HCT116 (cell line): ENCODE measurements around the gene BNC2. TPM values are rescaled to one million over a fixed set of nuclear protein-coding genes. Genes with fewer than 3 reads are reported as not detected.

Experiments
- ATAC-seq: fragments of 200-7000 bp; cut with Tn5 transposase; 2 replicates; pipeline ENCODE4 v1.9.1; 2020; ENCODE audit warnings: mild to moderate bottlenecking, moderate library complexity
- BruUV-seq: library from RNA; stranded (reverse); fragments of 400-500 nt; replicated peaks from 2 replicates; lab custom pipeline; 2021; lab: Mats Ljungman, UMichigan
- CTCF ChIA-PET: fragments of 300-600 bp; sonication (Branson Sonifier 250); formaldehyde crosslinking; loops from one replicate; lab custom pipeline; 2021; ENCODE audit warnings: antibody characterized with exemption; lab: Charles Lee
- POLR2A ChIA-PET: fragments of 300-600, 350-600 bp; sonication (Branson Sonifier 250); formaldehyde crosslinking; loops from one replicate; lab custom pipeline; 2021; ENCODE audit warnings: antibody characterized with exemption; lab: Charles Lee
- RAD21 ChIA-PET, 2 experiments: fragments of 300-600 bp; sonication (Branson Sonifier 250); formaldehyde crosslinking; loops; one replicate each; lab custom pipeline; 2023; ENCODE audit warnings: low total read pairs in 2 of 2; ENCODE audit not compliant: uncharacterized antibody in 2 of 2, unreplicated experiment in 2 of 2, low non-redundant PET in 1 of 2; lab: Charles Lee
- DNase-seq: peaks from one replicate; pipeline ENCODE4 v3.0.0-alpha.2; 2010; ENCODE audit warnings: low read depth, low spot score
- H2AFZ ChIP-seq: fragments of 200-600 bp; shearing (Covaris generic), sonication (generic); 2 replicates; pipeline ENCODE4 v1.6.1; 2017; ENCODE audit warnings: low read depth, mixed run types, mixed read lengths, antibody characterized with exemption, low read length; ENCODE audit not compliant: poor library complexity, severe bottlenecking
- H3K27ac ChIP-seq: 2 replicates; pipeline ENCODE4 v1.5.1; 2012; ENCODE audit warnings: low read depth, low read length
- H3K27me3 ChIP-seq: fragments of 200-600 bp; sonication (generic); 2 replicates; pipeline ENCODE4 v1.6.1; 2016; ENCODE audit warnings: mixed run types, low read length, mixed read lengths; ENCODE audit not compliant: insufficient read depth
- H3K36me3 ChIP-seq, 2 experiments: fragments of 200-500 bp in 1 of 2; fragments of 200-600 bp in 1 of 2; sonication (Bioruptor generic) in 1 of 2; sonication (generic) in 1 of 2; 2 replicates each; pipeline versions ENCODE4 v1.5.1 to v1.6.1; 2014 to 2016; ENCODE audit warnings: low read length in 2 of 2, inconsistent platforms in 1 of 2, mixed read lengths in 1 of 2, mixed run types in 1 of 2; ENCODE audit not compliant: insufficient read depth in 2 of 2, control insufficient read depth in 1 of 2
- H3K4me1 ChIP-seq, 2 experiments: fragments of 200-600 bp in 1 of 2; sonication (generic) in 1 of 2; 2 replicates each; pipeline versions ENCODE4 v1.5.1 to v1.6.1; 2012 to 2017; ENCODE audit warnings: low read length in 2 of 2, inconsistent platforms in 1 of 2, mild to moderate bottlenecking in 1 of 2, mixed read lengths in 1 of 2, mixed run types in 1 of 2, moderate library complexity in 1 of 2; ENCODE audit not compliant: insufficient read depth in 2 of 2, control insufficient read depth in 1 of 2
- H3K4me2 ChIP-seq: fragments of 200-600 bp; sonication (generic); 2 replicates; pipeline ENCODE4 v1.6.1; 2017; ENCODE audit warnings: mixed run types, low read length, mixed read lengths
- H3K4me3 ChIP-seq, 2 experiments: fragments of 200-600 bp in 1 of 2; sonication (generic) in 1 of 2; replicated peaks in 1 of 2; 2 replicates each; pipeline ENCODE4 v1.5.1; 2011 to 2016; ENCODE audit warnings: low read length in 2 of 2, control low read depth in 1 of 2, low read depth in 1 of 2, mild to moderate bottlenecking in 1 of 2, mixed read lengths in 1 of 2, mixed run types in 1 of 2
- H3K79me2 ChIP-seq: fragments of 200-600 bp; sonication (generic); 2 replicates; pipeline ENCODE4 v1.6.1; 2017; ENCODE audit warnings: mild to moderate bottlenecking, mixed run types, low read length, moderate library complexity, mixed read lengths; ENCODE audit not compliant: insufficient read depth
- H3K9ac ChIP-seq: fragments of 200-600 bp; sonication (generic); 2 replicates; pipeline ENCODE4 v1.6.1; 2016; ENCODE audit warnings: low read length, mixed read lengths
- H3K9me2 ChIP-seq: fragments of 200-600 bp; sonication (generic), shearing (Covaris generic); 2 replicates; pipeline ENCODE4 v1.6.1; 2017; ENCODE audit warnings: mixed run types, mild to moderate bottlenecking, moderate library complexity; ENCODE audit not compliant: insufficient read depth
- H3K9me3 ChIP-seq, 2 experiments: fragments of 200-500 bp in 1 of 2; fragments of 200-600 bp in 1 of 2; sonication (Bioruptor generic) in 1 of 2; sonication (generic) in 1 of 2; 2 replicates each; pipeline ENCODE4 v1.6.1; 2014 to 2017; ENCODE audit warnings: low read length in 2 of 2, mixed read lengths in 2 of 2, inconsistent platforms in 1 of 2, low read depth in 1 of 2, mild to moderate bottlenecking in 1 of 2, mixed run types in 1 of 2, moderate library complexity in 1 of 2; ENCODE audit not compliant: control insufficient read depth in 1 of 2, insufficient read depth in 1 of 2
- H4K20me1 ChIP-seq: fragments of 200-600 bp; sonication (generic), shearing (Covaris generic); 2 replicates; pipeline ENCODE4 v1.6.1; 2017; ENCODE audit warnings: mixed run types, mild to moderate bottlenecking, moderate library complexity; ENCODE audit not compliant: insufficient read depth
- ELF1 ChIP-seq: IDR thresholded peaks from 2 replicates; pipeline ENCODE4 v1.6.1; 2012; ENCODE audit warnings: low read depth, borderline replicate concordance
- RAD21 ChIP-seq: IDR thresholded peaks from 2 replicates; pipeline ENCODE4 v1.6.1; 2012; ENCODE audit warnings: low read depth, mild to moderate bottlenecking
- REST ChIP-seq: IDR thresholded peaks from 2 replicates; pipeline ENCODE4 v1.6.1; 2012; ENCODE audit warnings: low read depth
- ZBTB33 ChIP-seq: IDR thresholded peaks from 2 replicates; pipeline ENCODE4 v1.6.1; 2011; ENCODE audit warnings: mild to moderate bottlenecking, low read length, moderate library complexity; ENCODE audit not compliant: insufficient replicate concordance; ENCODE audit errors: extremely low read depth
- intact Hi-C: fragments of 100-400 bp; cut with micrococcal nuclease; formaldehyde crosslinking; loops from 2 replicates; pipeline ENCODE4 v1.10.0; 2022
- total RNA-seq: library from RNA; stranded (reverse); gene quantifications from one replicate; pipeline ENCODE4 v1.2.1, GENCODE V29; 2021; ENCODE audit not compliant: unreplicated experiment

Gene BNC2
- total RNA-seq, 1 experiment from 2014 or later: 0.37 TPM

DNA sequence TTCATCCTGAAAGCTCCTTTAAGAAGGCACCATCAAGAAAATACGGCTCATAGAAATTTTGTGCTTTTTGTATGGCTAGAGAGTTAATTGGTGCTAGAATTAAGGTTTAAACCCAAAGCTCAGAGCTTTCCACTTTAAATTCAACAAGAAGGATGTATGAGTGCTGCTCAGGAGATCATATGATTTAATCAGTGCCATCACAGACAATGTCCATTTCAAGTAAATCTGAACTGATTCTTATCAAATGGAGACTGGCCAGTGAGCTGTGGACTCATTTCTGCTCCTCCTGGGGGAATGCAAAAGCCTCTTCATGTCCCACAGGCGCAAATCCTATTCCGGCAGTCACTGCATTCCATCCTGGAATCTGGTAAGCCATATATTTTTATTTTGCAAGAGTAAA lies 327.2 kb downstream of the BNC2 start:
- no peak overlapping the region for H3K4me2 ChIP-seq
- H3K9ac ChIP-seq: no peak overlapping the region
- H3K9me3 ChIP-seq: no peaks in the 10 kb centered on the region
- ChIA-PET CTCF (no interaction called here), POLR2A (no interaction called here), RAD21 (no interaction called here)
- no peak overlapping the region for H3K4me3 ChIP-seq
- TF ChIP-seq REST (no peak), RAD21 (no peak), ELF1 (no peak), ZBTB33 (no peak)
- DNase-seq (no peak), ATAC-seq (no peak)
- H3K79me2 ChIP-seq: no peaks in the 10 kb centered on the region
- no peak overlapping the region for H3K27ac ChIP-seq
- no TSS peak for BruUV-seq
- intact Hi-C loops: no loop called here
- no peaks in the 10 kb centered on the region; a peak in 1 of 4 replicates for H3K36me3 ChIP-seq
- no peaks in the 10 kb centered on the region for H4K20me1 ChIP-seq
- H3K4me1 ChIP-seq: no peaks in the 10 kb centered on the region
- no peaks in the 10 kb centered on the region for H3K9me2 ChIP-seq
- peaks cover 26% of the 10 kb centered on the region; the same call in 1 of the 2 replicates for H3K27me3 ChIP-seq
- H2AFZ ChIP-seq: no peak overlapping the region
